ENCODE results near the gene ACOT7.

ACOT7 gene

DNA sequence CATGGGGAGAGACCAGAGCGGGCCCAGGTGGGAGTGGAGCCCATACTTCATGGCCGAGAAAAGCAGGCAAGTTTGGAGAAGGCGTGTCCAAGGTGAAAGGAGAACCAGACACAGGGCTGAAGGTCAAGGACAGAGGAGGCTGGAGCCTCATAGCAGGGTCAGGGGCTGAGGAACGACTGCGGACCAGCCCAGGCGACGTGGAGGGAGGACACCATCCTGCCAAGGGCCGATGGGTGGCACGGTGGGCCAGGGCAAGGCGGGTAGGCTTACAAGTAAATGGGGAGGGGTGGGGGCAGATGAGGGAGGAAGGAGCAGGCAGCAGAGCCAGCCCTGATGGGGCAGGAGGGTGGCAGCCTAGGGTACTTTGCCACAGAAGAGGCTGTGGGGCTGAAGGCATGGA is 114.5 kb downstream of the ACOT7 start:
- Histone ChIP-seq H3K4me3 (ENCODE audit: low read length) (no peak overlapping the region), H2AFZ (ENCODE audit: low read depth, low read length) (no peak overlapping the region), H3K4me1 (ENCODE audit: insufficient read depth, low read length) (peaks cover 35% of the 10 kb centered on the region), H3K36me3 (ENCODE audit: insufficient read depth, low read length) (peaks cover 11% of the 10 kb centered on the region), H3K27me3 (ENCODE audit: insufficient read depth, low read length) (no peaks in the 10 kb centered on the region), H3K9me3 (ENCODE audit: low read length) (no peaks in the 10 kb centered on the region)

DNA sequence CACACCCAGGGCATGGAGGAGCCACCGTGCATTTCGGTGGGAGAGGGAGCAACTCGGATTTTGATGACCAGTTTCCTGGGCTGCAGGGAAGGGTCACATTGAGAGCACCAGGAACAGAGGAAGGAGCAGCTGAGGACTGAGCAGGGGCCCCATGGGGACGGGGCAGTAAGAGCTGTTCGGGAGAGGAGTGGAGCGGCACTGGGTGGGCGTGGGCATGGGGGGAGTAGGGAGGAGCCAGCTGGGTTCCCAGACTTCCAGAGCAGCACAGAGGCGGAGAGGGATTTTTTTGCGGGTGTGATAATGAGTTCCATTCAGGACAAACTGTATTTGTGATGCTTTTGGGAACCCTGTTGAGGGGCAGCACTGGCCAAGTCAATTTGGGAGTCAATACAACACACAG is 115.3 kb downstream of the ACOT7 start:
- peaks cover 11% of the 10 kb centered on the region for H3K36me3 ChIP-seq (ENCODE audit: insufficient read depth, low read length)
- H3K4me3 ChIP-seq (ENCODE audit: low read length): no peak overlapping the region
- H3K27me3 ChIP-seq (ENCODE audit: insufficient read depth, low read length): no peaks in the 10 kb centered on the region
- peaks cover 43% of the 10 kb centered on the region for H3K4me1 ChIP-seq (ENCODE audit: insufficient read depth, low read length)
- no peak overlapping the region for H2AFZ ChIP-seq (ENCODE audit: low read depth, low read length)
- H3K9me3 ChIP-seq (ENCODE audit: low read length): no peaks in the 10 kb centered on the region

DNA sequence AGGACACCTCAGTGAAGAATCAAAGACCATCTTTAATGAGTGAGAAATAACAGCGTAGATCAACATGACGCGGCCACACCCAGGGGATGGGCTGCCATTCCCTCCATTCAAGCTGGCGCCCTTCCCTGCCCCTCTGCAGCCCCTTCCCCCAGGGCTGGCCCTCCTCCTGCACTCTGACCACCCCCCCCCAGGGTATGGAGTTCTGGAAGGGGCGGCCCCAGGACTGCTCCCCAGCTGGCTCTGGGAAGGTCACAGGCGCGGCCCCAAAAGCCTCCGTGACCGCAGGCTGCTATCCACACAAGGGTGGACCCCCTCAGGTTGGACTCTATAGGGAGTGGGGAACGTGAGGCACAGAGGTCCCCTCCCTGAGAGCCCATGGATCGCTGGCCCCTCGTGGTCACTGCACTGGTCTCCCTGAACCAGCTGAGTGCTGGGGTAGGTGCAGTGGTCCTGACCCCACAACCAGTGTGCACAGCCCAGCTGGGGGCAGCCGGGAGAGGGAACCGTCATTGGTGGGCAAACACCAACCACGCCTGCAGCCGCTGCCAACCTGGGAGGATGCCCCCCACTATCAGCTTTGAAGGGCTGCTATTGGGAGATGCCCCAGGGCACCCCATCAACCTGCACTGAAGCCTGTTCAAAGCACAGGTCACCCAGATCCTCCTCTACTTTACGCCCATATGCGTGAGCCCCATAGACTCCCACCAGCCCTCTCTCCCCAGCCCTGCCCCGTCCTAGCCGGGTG is 116.6 kb downstream of the ACOT7 start:
- Histone ChIP-seq H3K4me3 (ENCODE audit: low read length) (no peak overlapping the region), H3K36me3 (ENCODE audit: insufficient read depth, low read length) (peaks cover 11% of the 10 kb centered on the region), H3K9me3 (ENCODE audit: low read length) (no peaks in the 10 kb centered on the region), H2AFZ (ENCODE audit: low read depth, low read length) (no peak overlapping the region), H3K27me3 (ENCODE audit: insufficient read depth, low read length) (no peaks in the 10 kb centered on the region), H3K4me1 (ENCODE audit: insufficient read depth, low read length) (peaks cover 55% of the 10 kb centered on the region)

DNA sequence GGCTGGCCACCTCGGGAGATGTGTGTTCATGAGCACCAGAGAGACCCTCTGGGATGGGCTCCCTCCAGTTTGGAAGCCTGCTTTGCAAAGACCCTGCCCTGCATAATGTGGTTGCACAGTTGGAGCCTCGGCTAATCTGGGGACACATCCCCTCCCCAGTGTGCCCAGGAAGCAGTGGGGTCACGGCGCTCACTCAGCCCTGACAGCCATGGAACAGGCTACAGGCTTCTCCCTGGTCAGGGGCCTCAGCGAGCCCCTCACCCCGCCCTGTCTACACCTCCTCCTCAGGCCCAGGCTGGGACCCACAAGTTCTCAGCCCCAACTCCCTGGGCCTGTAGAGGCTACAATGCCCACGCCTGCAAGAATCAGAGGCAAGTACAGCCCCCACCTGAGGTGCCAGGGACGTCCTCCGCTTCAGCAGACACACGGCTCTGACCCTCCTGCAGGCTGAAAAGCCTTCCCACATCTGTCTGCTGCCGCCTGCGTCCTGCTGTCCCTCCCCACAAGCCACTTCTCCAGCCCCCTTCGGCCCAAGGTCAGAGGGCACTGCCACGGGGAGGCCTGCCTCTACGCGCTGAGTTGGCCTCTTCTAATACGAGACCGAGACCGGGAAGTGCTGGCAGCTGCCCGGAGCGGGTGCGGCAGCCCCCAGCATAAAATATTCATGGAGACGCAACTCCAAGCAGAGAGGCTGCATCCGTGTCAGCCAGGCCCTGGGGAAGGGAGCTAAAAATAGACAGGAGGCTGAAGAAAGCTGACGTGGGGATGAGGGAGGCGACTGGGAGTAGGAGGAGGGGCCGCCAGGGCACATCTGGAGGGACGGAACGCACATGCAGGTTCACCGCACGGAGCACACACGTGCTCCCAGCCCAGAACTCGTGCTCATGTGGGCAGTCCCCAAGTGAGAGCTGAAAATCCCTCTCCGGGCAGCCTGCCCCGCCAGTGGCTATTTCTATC is 117.5 kb downstream of the ACOT7 start:
- H3K36me3 ChIP-seq (ENCODE audit: insufficient read depth, low read length): peaks cover 10% of the 10 kb centered on the region
- peak overlapping the region; percentile 20 for H3K4me3 ChIP-seq (ENCODE audit: low read length)
- no peaks in the 10 kb centered on the region for H3K27me3 ChIP-seq (ENCODE audit: insufficient read depth, low read length)
- no peak overlapping the region for H2AFZ ChIP-seq (ENCODE audit: low read depth, low read length)
- peaks cover 64% of the 10 kb centered on the region for H3K4me1 ChIP-seq (ENCODE audit: insufficient read depth, low read length)
- no peaks in the 10 kb centered on the region for H3K9me3 ChIP-seq (ENCODE audit: low read length)

DNA sequence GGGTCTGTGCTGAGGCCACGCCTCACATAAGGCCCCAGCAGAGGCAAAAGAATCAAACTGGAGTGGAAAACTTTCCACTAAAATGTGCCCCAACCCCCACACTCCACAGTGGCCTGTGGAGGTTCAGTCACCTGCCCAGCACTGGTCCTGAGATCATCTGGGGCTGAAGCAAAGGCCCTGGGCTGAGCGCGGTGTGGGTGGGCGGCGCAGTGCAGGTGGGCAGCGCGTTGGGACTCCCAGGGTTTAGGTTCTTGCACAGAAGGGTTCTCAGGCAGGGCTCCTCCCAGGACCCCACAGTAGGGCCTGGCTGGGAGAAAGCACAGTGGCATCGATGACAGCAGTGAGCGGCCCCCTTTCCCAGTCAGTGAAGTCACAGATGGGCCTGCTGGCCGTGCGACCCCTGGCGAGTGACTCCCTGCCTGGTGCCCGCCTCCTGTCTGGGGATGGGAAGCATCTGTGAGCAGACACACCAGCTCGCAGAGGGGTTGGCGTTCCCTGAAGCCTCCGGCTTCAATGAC is 118.9 kb downstream of the ACOT7 start:
- H3K9me3 ChIP-seq (ENCODE audit: low read length): no peaks in the 10 kb centered on the region
- no peak overlapping the region for H2AFZ ChIP-seq (ENCODE audit: low read depth, low read length)
- no peaks in the 10 kb centered on the region for H3K27me3 ChIP-seq (ENCODE audit: insufficient read depth, low read length)
- peaks cover 78% of the 10 kb centered on the region for H3K4me1 ChIP-seq (ENCODE audit: insufficient read depth, low read length)
- peaks cover 8% of the 10 kb centered on the region for H3K36me3 ChIP-seq (ENCODE audit: insufficient read depth, low read length)
- no peak overlapping the region for H3K4me3 ChIP-seq (ENCODE audit: low read length)

DNA sequence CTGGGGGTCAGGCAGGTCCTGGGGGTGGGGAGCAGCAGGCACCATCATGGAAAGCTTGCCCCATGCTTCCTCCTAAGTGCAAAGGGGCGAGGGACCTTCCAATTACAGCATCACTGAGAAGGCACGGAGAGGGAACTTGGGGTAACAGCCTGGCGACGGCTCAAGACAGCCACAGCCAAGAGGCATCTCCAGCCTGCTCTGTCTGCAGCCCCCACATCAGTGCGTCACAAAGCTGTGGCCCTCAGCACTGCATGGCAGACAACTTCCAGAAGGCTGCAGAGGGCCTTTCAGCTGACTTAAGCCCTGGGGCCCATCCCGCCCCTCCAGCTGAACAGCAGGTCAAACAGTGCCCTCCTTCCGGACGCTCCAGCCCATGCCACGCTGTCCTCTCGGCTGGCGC is 119.5 kb downstream of the ACOT7 start:
- H3K27me3 ChIP-seq (ENCODE audit: insufficient read depth, low read length): no peaks in the 10 kb centered on the region
- H3K36me3 ChIP-seq (ENCODE audit: insufficient read depth, low read length): peaks cover 3% of the 10 kb centered on the region
- H3K4me3 ChIP-seq (ENCODE audit: low read length): no peak overlapping the region
- H3K4me1 ChIP-seq (ENCODE audit: insufficient read depth, low read length): peaks cover 78% of the 10 kb centered on the region
- no peak overlapping the region for H2AFZ ChIP-seq (ENCODE audit: low read depth, low read length)
- H3K9me3 ChIP-seq (ENCODE audit: low read length): no peaks in the 10 kb centered on the region

DNA sequence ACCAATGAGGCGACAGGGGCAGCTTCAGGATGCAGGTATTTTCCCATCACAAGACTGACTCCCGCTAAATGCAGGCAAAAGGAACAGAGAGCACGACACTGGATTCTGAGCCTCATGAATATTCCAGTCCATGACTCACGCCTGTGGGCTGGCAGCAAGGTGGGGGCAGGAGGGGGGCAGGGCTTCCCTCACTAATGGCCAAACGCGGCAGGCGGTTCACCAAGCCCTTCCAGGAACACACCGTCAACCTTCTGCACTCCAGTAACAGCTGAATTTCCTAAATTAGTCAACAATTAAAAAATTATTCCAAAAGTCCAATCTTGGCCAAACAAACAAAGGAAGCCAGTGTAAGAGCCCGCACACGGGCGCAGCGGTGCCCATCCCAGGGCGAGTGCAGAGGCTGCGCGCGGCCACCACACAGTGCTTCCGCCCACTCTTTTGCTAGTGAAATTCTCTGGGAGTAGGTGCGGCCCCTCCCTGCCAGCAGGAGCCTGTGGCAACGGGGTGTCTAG is 120.1 kb downstream of the ACOT7 start:
- H3K9me3 ChIP-seq (ENCODE audit: low read length): no peaks in the 10 kb centered on the region
- H3K4me1 ChIP-seq (ENCODE audit: insufficient read depth, low read length): peaks cover 81% of the 10 kb centered on the region
- H3K4me3 ChIP-seq (ENCODE audit: low read length): no peak overlapping the region
- H3K36me3 ChIP-seq (ENCODE audit: insufficient read depth, low read length): peaks cover 2% of the 10 kb centered on the region
- no peaks in the 10 kb centered on the region for H3K27me3 ChIP-seq (ENCODE audit: insufficient read depth, low read length)
- H2AFZ ChIP-seq (ENCODE audit: low read depth, low read length): no peak overlapping the region

DNA sequence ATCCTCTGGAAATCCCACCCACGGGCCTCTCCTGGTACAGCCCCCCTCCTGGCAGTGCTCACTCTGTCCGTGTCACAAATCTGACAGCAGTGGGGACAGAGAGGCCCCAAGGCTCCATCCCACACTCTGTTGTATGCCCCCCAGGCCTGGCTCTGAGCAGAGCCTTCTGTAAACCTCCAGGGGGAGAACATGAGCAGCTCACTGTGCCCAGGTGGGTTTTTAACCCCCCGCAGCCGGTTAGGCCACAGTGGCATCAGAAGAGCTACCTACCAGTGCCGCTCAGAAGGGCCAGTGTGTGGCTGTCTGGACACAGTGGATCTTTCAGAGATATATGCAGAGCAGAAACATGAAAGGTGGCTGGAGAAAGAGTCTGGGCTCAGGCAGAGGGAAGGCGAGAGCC is 120.7 kb downstream of the ACOT7 start:
- peaks cover 87% of the 10 kb centered on the region for H3K4me1 ChIP-seq (ENCODE audit: insufficient read depth, low read length)

DNA sequence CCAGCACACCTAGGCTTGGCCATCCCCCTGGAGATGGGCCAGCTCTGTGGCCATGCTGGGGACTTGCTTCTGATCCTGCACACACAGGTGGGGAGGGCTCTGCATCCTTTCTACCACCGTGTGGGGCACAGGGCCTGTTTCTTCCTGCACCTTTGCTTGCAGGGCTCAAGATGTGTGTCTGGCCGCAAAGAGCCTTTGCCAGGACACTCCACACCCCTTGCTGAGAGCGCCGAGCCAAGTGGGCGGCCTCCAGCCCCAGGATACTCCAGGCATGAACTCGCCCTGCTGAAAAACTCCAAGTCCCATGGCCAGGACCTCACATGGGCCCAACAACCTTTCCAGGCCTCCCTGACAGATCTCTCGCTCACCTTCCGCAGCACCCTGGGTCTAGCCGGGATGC is 121.1 kb downstream of the ACOT7 start:
- no peak overlapping the region for H3K4me3 ChIP-seq (ENCODE audit: low read length)
- no peak overlapping the region for H2AFZ ChIP-seq (ENCODE audit: low read depth, low read length)
- H3K4me1 ChIP-seq (ENCODE audit: insufficient read depth, low read length): peaks cover 88% of the 10 kb centered on the region
- H3K9me3 ChIP-seq (ENCODE audit: low read length): no peaks in the 10 kb centered on the region
- H3K36me3 ChIP-seq (ENCODE audit: insufficient read depth, low read length): peaks cover 2% of the 10 kb centered on the region
- no peaks in the 10 kb centered on the region for H3K27me3 ChIP-seq (ENCODE audit: insufficient read depth, low read length)

More for the DNA sequence above, 120.7 kb downstream of the ACOT7 start:
- H3K4me3 ChIP-seq (ENCODE audit: low read length): no peak overlapping the region
- no peaks in the 10 kb centered on the region for H3K9me3 ChIP-seq (ENCODE audit: low read length)
- peaks cover 2% of the 10 kb centered on the region for H3K36me3 ChIP-seq (ENCODE audit: insufficient read depth, low read length)
- H2AFZ ChIP-seq (ENCODE audit: low read depth, low read length): no peak overlapping the region
- no peaks in the 10 kb centered on the region for H3K27me3 ChIP-seq (ENCODE audit: insufficient read depth, low read length)

DNA sequence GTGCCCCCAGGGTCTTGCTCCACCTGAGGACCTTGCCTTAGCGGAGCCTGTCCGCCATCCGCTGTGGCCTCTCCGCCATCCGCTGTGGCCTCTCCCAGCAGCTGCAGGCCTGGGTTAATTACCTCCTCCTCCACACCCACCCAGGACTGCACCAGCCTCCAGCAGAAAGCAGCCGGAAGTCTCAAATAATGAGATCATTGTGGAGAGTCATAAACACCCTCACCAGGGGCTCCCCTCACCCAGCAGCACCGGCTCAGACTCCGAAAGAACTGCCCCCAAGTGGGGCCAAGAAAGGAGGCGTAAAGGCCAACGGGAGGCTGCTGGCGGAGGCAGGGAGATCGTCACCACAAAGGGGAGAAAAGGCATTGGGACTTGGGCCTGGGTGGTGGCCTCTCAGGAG is 122.0 kb downstream of the ACOT7 start:
- Histone ChIP-seq H3K4me1 (ENCODE audit: insufficient read depth, low read length) (peaks cover 84% of the 10 kb centered on the region), H3K4me3 (ENCODE audit: low read length) (no peak overlapping the region), H3K27me3 (ENCODE audit: insufficient read depth, low read length) (no peaks in the 10 kb centered on the region), H2AFZ (ENCODE audit: low read depth, low read length) (no peak overlapping the region), H3K36me3 (ENCODE audit: insufficient read depth, low read length) (peaks cover 2% of the 10 kb centered on the region), H3K9me3 (ENCODE audit: low read length) (no peaks in the 10 kb centered on the region)

DNA sequence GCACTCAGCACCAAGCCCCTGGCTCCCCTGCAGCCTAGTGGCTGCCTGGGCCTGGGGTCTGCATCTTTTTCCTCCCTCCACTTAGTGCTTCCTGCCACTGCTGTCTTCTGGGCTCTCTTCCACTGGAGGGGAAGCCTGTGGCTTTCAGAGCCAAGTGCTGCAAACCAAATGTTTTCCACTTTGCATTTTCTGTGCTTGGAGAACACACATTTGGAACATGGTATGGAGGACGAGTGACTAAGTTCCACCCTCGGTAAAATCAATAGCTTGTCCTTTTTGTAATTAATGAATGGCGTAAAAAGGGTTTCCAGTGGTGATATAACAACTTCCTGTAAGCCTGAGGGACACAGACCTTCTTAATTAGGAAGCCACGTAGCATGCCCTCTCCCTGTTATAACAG is 122.6 kb downstream of the ACOT7 start:
- Histone ChIP-seq H2AFZ (ENCODE audit: low read depth, low read length) (no peak overlapping the region), H3K9me3 (ENCODE audit: low read length) (no peaks in the 10 kb centered on the region), H3K36me3 (ENCODE audit: insufficient read depth, low read length) (peaks cover 2% of the 10 kb centered on the region), H3K27me3 (ENCODE audit: insufficient read depth, low read length) (no peaks in the 10 kb centered on the region), H3K4me1 (ENCODE audit: insufficient read depth, low read length) (peaks cover 79% of the 10 kb centered on the region), H3K4me3 (ENCODE audit: low read length) (no peak overlapping the region)

DNA sequence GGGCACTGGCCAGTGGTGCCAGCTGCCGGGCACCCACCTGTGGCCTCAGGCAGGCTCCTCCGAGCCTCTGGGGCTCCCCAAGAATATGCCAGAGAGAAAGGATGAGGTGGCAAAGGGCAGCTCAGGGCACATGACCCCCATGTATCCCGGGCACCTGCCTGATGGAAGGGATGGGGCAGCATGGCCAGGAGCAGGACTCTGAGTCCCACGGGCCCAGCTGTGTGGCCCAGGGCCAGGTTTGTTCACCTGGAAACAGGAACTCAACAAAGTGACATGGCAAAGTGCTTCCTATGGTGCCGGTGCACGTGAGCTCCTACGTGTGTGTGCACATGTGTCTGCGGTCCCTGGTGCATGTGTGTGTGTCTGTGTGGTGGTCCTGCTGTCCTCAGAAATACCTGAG is 123.2 kb downstream of the ACOT7 start:
- Histone ChIP-seq H3K4me1 (ENCODE audit: insufficient read depth, low read length) (peaks cover 73% of the 10 kb centered on the region), H3K4me3 (ENCODE audit: low read length) (no peak overlapping the region), H3K27me3 (ENCODE audit: insufficient read depth, low read length) (no peaks in the 10 kb centered on the region), H3K9me3 (ENCODE audit: low read length) (no peaks in the 10 kb centered on the region), H3K36me3 (ENCODE audit: insufficient read depth, low read length) (peaks cover 2% of the 10 kb centered on the region), H2AFZ (ENCODE audit: low read depth, low read length) (no peak overlapping the region)
